ENCODE measurements around the gene KIAA0513. TPM values are rescaled to one million over a fixed set of nuclear protein-coding genes. Genes with fewer than 3 reads are reported as not detected.

KIAA0513 gene
- total RNA-seq, 1 donor: 35.1 TPM

- H3K4me3 ChIP-seq (ENCODE audit: insufficient read depth, low read length): no peak overlapping the region
- H3K79me2 ChIP-seq (ENCODE audit: insufficient read depth, low read length): no peaks in the 10 kb centered on the region
- H3K36me3 ChIP-seq (ENCODE audit: insufficient read depth, low read length): peaks cover 24% of the 10 kb centered on the region
- no peaks in the 10 kb centered on the region for H3K27me3 ChIP-seq (ENCODE audit: insufficient read depth, low read length)
- H3K27ac ChIP-seq (ENCODE audit: low read depth, low read length): no peak overlapping the region
- peak; percentile 65 for DNase-seq (ENCODE audit: insufficient read length, low spot score, missing footprints)
- H3K9me3 ChIP-seq (ENCODE audit: low read depth, low read length): no peaks in the 10 kb centered on the region
- TF ChIP-seq CTCF (IDR thresholded peaks at IDR 0.05; ENCODE audit: extremely low read depth, low read depth, low read length): no peak
- no peaks in the 10 kb centered on the region for H3K4me1 ChIP-seq (ENCODE audit: insufficient read depth, low read length)
- no peak overlapping the region for H3K4me2 ChIP-seq (ENCODE audit: insufficient read depth, low read length)
- H4K20me1 ChIP-seq (ENCODE audit: insufficient read depth, low read length): no peaks in the 10 kb centered on the region
- no peak overlapping the region for H2AFZ ChIP-seq (ENCODE audit: low read length)
Measured at GRCh38 chr16:85077576-85078125, 50.1 kb downstream of the KIAA0513 start.

DNA sequence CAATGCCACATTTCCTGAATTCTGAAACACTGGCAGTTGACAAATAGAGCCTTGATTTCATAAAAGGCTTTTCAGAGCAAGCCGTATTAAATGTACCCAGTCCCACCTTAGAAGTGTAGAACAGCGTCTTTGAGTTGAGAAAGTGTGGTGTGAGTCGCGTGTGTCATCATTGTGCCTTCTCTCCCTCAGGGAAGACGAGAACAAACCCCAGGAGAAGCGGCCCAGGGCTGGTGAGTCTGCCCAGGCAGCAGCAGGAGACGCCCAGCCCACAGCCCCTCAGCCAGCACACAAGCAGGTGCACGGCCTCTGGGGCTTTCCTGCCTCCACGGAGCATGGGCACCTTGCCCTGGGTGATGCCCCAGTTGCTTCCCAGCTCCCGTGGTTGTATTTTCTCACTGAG, 50.6 kb downstream of the KIAA0513 start:
- Histone ChIP-seq H3K27me3 (ENCODE audit: insufficient read depth, low read length) (no peaks in the 10 kb centered on the region), H3K27ac (ENCODE audit: low read depth, low read length) (no peak overlapping the region), H2AFZ (ENCODE audit: low read length) (no peak overlapping the region), H3K4me1 (ENCODE audit: insufficient read depth, low read length) (no peaks in the 10 kb centered on the region), H3K36me3 (ENCODE audit: insufficient read depth, low read length) (peaks cover 24% of the 10 kb centered on the region), H3K9me3 (ENCODE audit: low read depth, low read length) (no peaks in the 10 kb centered on the region), H3K4me2 (ENCODE audit: insufficient read depth, low read length) (no peak overlapping the region), H3K4me3 (ENCODE audit: insufficient read depth, low read length) (no peak overlapping the region), H3K79me2 (ENCODE audit: insufficient read depth, low read length) (no peaks in the 10 kb centered on the region), H4K20me1 (ENCODE audit: insufficient read depth, low read length) (no peaks in the 10 kb centered on the region)
- TF ChIP-seq CTCF (IDR thresholded peaks at IDR 0.05; ENCODE audit: extremely low read depth, low read depth, low read length): no peak
- DNase-seq (ENCODE audit: insufficient read length, low spot score, missing footprints): no peak

DNA sequence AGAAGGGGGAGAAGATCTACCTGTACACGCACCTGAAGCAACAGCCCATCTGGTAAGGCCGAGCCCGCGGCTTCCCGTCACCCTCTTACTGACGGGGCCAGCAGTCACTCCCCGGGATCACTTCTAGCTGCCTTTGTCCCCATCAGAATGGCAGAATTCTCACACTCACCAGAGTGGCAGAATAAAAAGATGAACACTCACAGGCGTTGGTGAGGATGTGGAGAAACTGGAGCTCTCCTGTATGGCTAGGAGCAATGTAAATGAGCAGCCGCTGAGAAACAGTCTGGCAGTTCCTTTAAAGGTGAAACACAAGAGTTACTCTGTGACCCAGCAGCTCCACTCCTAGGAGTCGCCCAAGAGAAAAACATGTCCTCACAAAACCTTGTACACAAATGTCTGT, 51.4 kb downstream of the KIAA0513 start:
- Histone ChIP-seq H3K4me1 (ENCODE audit: insufficient read depth, low read length) (no peaks in the 10 kb centered on the region), H3K9me3 (ENCODE audit: low read depth, low read length) (no peaks in the 10 kb centered on the region), H3K4me2 (ENCODE audit: insufficient read depth, low read length) (no peak overlapping the region), H3K27ac (ENCODE audit: low read depth, low read length) (no peak overlapping the region), H3K4me3 (ENCODE audit: insufficient read depth, low read length) (no peak overlapping the region), H4K20me1 (ENCODE audit: insufficient read depth, low read length) (no peaks in the 10 kb centered on the region), H2AFZ (ENCODE audit: low read length) (no peak overlapping the region), H3K36me3 (ENCODE audit: insufficient read depth, low read length) (peaks cover 24% of the 10 kb centered on the region), H3K79me2 (ENCODE audit: insufficient read depth, low read length) (no peaks in the 10 kb centered on the region), H3K27me3 (ENCODE audit: insufficient read depth, low read length) (no peaks in the 10 kb centered on the region)
- no peak for TF ChIP-seq CTCF (IDR thresholded peaks at IDR 0.05; ENCODE audit: extremely low read depth, low read depth, low read length)
- no peak for DNase-seq (ENCODE audit: insufficient read length, low spot score, missing footprints)

DNA sequence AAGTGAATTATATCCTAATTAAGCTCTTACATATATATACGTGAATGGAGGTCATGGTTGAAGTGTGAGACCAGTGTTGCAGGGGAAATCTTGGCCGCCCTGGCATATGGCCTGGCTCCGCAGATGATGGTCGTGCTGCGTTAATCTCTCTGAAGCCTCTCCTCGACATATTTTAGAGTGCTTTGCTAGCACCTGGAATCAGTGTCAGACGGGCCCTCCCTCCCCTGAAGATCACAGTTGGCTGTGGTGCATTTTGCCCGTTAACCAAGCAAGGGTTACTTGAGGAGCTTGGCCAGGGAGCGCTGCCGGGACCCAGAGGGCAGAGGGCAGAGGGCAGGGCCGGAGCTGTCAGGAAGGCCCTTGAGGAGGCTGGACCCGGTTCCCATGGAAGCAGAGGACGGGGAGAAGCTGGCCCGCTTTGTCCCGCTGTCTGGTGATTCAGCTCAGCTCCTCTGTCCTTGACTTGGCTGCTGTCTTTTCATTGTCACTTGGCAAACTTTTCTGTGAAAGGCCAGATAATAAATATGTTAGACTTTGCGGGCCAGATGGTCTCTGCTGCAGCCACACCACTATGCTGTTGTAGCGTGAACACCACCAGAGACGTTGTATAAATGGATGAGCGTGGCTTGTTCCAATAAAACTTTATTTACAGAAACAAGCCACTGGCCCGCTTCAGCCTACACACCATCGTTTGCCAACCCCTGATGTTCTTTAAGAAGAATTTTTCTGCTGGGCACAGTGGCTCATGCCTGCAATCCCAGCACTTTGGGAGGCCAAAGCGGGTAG, 52.4 kb downstream of the KIAA0513 start:
- no peaks in the 10 kb centered on the region for H3K79me2 ChIP-seq (ENCODE audit: insufficient read depth, low read length)
- H3K4me3 ChIP-seq (ENCODE audit: insufficient read depth, low read length): no peak overlapping the region
- no peak overlapping the region for H3K4me2 ChIP-seq (ENCODE audit: insufficient read depth, low read length)
- DNase-seq (ENCODE audit: insufficient read length, low spot score, missing footprints): peak; percentile 38
- no peak overlapping the region for H2AFZ ChIP-seq (ENCODE audit: low read length)
- TF ChIP-seq CTCF (IDR thresholded peaks at IDR 0.05; ENCODE audit: extremely low read depth, low read depth, low read length): no peak
- H3K4me1 ChIP-seq (ENCODE audit: insufficient read depth, low read length): no peaks in the 10 kb centered on the region
- no peaks in the 10 kb centered on the region for H4K20me1 ChIP-seq (ENCODE audit: insufficient read depth, low read length)
- peaks cover 24% of the 10 kb centered on the region for H3K36me3 ChIP-seq (ENCODE audit: insufficient read depth, low read length)
- H3K27ac ChIP-seq (ENCODE audit: low read depth, low read length): no peak overlapping the region
- no peaks in the 10 kb centered on the region for H3K27me3 ChIP-seq (ENCODE audit: insufficient read depth, low read length)
- H3K9me3 ChIP-seq (ENCODE audit: low read depth, low read length): no peaks in the 10 kb centered on the region

Data from osteoblast (primary cell).